ENCODE data around the gene YKT6. TPM values are rescaled to one million over a fixed set of nuclear protein-coding genes. Genes with fewer than 3 reads are reported as not detected.

YKT6 gene
- total RNA-seq, 1 donor = 25.9 TPM

DNA sequence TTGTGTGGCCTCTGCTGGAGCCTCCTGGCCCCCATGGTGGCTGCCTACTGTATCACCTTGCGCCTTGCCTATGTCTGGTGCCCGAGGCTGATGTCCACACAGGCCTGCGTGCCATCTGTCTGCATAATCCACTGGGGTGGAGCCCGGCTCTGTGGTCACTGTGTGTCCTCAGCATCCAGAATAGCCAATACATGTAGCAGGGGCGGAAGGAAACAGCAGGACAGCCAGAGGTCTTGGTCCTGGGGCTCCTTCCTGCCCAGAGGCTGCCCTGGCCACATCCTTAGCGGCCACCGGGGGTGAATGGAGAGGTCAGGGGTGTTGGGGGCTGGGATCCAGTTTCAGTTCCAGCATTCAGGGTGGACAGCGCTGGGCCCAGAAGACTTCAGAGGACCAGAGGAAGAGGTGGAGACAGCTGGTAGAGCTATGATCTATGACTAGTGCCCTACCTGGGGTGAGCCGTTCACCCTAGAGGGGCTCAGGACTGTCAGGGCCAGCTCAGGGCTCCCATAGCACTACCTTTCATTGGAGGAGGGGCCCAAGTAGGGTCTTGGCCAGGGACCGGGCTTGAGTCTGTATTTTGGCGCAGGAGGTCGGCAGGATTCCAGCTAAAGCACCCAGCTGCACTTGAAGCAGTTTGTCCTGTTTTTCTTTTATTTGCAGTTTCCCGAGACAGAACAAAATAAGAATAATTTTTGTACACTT, 15.9 kb downstream of the YKT6 start:
- no peak for DNase-seq (ENCODE audit: low read depth in 2 of 3, low spot score in 2 of 3)

DNA sequence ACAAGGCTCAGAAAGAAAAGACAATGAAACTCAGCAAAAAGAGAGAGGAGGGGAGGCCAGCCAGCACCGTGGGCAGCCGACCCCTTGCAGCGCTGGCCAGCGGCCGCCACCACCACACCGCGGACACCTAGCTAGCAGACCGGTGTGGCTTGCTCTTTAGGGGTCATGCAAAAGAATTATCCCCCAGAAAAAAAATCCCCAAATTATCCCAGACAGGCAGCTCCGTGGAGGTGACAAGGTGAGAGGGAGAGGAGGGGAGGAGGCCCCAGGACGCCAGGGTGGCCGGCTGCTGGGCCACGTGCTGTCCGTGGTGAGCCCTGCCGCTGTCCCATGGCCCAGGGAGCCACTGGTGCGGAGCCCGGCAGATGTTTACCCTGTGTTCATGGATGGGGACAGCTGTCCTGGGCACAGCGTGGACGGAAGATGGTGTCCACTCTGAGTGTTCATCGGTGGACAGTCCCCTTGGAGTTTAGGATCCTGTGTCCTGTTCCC, 16.5 kb downstream of the YKT6 start:
- DNase-seq (ENCODE audit: low read depth in 2 of 3, low spot score in 2 of 3) = no peak

DNA sequence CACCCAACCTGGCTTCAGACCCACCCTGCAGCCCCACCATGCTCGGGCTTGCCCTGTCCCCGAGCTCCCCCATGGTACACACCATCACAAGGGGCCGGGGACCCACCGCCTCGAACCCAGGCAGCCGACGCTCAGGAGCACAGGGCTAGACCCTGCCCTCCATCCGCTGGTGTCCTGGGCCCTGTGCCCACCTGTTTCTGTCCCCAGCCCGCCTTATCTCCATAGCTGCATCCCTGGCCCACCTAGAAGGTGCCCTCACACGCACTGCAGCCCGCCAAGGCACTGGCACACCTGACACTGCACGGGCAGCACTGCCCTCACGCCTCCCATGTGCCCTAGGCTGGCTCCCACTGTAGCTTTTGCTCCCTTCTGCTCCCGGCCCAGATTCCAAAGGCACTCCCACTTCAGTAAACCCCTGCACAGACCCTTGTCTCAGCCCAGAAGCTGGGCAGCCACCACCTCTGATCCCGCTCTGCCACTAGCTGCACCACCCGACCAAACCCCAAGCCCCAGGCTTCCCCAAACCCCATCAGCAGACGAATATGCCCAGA, 17.1 kb downstream of the YKT6 start:
- no peak for DNase-seq (ENCODE audit: low read depth in 2 of 3, low spot score in 2 of 3)

DNA sequence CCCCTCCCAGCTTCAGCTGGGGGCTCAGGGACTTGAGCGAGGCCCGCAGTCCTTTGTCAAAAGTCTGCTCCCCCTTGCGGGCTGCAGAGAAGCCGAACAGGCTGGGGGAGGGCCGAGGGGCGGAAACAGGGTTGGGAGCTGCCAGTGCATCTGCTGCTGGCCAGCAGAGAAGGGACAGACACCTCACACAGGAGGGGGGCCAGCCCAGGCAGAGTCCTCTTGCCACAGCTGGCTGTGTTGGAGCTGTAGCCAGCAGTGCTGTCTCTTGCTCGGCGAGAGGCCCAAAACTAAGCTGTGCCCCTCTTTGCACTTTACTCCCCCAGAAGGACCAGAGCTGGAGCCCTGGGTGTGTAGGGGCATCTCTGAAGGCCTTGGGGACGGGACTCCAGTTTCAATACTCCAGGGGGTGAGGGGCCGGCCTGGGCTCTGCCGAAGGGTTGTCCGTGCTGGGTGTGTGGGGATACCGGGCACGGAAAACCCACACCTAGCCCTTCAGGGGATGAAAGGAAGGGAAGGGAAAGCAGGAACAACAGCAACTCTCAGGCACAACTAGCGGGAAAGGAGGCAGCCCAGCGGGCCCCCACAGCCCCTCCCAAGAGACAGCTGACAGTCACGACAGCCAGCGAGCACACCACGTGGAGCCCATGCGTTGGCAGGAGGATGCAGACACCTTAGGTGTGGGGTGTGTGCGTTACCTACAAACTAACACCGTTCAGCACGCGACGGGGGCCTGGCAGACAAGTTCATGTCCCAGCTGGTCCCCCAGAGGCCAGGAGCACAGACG, 17.8 kb downstream of the YKT6 start:
- DNase-seq (ENCODE audit: low read depth in 2 of 3, low spot score in 2 of 3) = no peak

DNA sequence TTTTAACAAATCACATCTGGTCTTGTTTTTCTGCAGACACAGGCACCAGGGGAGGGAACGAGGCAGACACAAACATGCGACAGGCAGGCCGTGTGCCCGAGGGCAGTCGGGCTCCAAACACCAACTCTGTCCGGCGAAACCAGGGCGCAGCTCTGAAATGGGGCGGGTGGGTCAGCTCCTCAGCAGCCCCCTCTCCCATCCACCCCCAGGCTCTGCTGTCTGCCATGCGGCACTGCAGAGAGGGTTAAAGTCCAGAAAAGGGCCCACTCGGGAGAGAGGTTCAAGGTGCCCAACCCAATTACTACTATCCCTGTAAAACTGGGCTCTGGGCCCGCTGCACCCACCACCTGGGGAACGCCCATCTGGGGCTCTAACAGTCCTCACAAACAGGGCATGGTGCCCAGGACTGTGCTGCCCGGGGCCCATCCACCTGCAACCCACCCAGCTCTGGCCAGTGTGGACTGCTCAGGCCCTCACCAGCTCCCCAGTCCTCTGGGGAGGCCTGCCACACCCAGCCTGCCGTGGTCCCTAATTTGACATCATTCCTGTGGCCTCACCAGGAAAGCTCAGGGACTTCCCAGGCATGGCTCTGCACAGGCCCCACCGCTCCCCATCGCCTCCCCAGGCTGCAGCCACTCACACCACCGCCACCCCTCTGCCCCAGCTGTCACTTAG, 18.7 kb downstream of the YKT6 start:
- DNase-seq (ENCODE audit: low read depth in 2 of 3, low spot score in 2 of 3) = no peak

DNA sequence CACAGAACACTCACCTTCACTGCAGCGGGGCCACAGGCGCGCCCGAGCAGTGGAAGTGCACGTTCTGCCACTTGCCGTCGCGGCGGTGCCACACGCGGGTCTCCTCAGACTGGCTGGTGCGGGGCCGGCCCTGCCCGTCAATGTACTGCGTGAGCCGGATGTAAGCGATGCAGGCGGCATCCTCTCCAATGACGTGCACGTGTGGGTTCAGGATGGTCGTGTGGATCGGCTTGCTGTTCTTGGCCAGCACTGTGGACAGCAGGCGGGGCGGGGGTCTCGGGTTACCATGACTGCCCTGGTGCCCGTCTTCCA, 19.2 kb downstream of the YKT6 start:
- no peak for DNase-seq (ENCODE audit: low read depth in 2 of 3, low spot score in 2 of 3)

DNA sequence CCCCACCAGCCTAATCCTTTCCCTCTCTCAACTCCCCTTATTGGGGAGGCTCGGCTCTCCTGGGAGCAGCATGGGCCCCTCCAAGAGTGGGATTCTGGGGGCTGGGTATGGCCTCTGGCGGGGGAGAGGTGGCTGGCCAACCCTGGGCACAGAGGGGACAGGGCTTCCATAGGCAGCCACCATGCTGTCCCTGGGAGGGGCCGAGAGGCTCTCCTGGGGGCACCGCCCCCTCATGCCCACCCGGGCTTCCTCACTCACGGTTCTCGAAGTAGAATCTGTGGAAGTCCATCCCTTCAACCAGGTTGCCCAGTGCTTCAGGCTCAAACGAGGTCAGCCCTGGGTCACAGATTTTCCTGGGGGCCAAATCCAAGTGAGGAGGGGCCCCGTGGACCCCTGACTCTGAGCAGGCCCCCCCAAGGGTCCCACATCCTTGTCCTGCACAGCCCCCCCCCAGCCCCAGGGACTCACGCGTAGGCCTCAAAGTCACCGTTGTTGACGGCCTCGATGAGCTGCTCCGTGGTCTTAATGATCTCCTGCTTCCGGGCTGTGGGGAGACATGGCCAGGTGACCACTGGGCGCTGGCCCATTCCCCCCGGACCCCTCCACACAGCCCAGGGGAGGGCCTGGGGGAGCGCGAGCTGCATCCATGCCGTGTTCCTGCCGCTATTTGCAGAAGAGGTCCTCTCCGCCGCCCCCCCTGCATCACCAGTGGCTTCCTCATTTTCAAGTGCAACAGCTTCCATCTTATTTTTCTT, 19.8 kb downstream of the YKT6 start:
- DNase-seq (ENCODE audit: low read depth in 2 of 3, low spot score in 2 of 3) = no peak

DNA sequence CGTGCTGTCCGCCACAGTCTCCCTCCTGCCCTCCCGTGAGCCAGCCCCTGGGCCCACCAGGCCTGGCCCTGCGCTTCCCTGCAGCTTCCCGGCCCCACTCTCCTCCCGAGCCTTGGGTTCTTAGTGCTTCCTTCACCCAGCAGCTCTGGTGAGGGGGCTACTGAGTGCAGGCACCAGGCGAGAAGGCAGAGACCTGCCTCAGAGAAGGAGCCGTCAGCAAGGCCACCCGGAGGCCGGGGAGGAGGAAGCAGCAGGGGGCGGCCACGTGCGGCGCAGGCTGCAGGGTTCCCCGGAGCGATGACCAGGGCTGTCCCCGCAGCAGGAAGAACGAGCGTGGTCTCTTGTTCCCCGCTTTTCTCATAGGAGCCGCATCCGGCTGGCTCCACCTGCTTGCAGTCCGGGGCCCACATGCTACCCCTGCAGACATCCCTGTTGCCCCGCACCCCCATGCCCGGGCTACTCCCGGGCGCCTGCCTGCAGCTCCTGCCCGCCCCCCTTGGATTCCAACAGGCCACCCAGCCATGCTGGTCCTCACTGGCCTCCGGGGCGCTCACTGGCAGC, 20.5 kb downstream of the YKT6 start:
- DNase-seq (ENCODE audit: low read depth in 2 of 3, low spot score in 2 of 3) = no peak

DNA sequence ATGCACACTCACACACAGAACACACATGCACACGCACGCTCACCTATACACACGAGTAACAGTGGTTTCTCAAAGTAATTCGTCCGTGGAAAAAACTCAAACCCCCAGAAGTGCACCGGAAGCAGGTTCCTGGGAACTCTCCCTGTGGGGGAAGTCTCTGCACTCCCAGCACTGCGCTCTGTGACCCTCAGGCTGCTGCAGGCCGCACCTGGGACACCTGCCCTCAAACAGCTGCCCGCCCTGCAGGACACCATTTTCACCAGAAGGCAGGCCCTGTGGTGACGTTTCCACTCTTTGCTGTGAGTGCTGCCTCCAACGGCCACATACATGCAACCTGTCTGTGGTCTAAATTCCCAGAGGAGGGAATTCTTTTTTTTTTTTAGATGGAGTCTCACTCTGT, 21.3 kb downstream of the YKT6 start:
- no peak for DNase-seq (ENCODE audit: low read depth in 2 of 3, low spot score in 2 of 3)

DNA sequence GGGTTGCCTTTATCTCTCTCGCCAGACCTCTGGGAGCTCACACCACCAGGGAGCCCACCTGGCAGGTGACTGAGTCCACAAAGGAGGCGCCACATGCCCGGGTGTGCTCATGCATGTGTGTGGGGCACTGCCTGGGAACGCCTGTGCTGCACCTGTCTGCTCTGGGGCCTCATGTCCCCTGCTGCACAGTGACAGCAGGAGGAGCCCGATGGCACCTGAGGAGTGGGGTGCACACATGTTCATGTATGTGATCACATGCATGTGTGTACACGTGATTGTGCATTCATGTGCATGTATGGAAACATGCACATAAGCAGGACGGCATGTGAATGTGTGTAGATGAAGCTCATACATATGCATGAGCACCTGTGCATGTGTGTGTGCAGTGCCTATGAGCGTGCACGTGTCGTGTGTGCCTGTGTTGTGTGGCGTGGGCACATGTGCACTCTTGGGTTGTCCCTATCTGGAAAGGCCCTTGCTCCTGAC, 22.0 kb downstream of the YKT6 start:
- no peak for DNase-seq (ENCODE audit: low read depth in 2 of 3, low spot score in 2 of 3)

DNA sequence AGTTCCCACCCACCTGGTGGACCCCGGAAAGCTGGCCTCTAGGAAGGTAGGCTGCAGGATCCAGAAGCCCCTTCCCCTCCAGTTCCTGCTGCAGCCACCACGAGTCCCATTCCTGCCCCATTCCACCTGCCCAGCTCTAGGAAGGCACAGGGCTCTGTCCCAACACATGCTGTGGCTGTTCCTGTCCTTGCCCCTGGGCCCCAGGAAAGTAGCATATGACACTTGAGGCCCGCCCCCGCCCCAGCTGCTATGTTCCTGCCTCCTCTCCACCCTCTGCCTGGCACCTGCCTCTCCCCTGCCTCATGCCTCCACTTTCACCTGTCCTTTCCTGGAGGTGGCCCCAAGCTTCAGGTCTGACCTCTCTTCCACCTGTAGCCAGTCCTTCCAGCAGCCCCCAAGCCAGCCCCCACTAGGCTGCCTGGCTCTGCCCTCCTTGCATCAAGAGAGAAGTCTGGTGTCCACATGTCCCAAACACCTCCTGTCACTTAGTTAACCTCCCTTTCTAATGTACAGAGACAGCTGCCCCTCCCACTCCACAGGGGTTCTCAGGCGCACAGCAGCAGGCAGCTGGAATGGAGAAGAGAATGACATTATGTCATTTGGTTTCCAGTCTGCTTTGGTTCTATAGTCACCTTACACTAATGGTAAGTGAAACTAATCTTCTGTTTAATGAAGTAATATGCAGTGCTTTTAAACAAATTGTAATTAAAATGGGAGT, 22.7 kb downstream of the YKT6 start:
- DNase-seq (ENCODE audit: low read depth in 2 of 3, low spot score in 2 of 3) = no peak

DNA sequence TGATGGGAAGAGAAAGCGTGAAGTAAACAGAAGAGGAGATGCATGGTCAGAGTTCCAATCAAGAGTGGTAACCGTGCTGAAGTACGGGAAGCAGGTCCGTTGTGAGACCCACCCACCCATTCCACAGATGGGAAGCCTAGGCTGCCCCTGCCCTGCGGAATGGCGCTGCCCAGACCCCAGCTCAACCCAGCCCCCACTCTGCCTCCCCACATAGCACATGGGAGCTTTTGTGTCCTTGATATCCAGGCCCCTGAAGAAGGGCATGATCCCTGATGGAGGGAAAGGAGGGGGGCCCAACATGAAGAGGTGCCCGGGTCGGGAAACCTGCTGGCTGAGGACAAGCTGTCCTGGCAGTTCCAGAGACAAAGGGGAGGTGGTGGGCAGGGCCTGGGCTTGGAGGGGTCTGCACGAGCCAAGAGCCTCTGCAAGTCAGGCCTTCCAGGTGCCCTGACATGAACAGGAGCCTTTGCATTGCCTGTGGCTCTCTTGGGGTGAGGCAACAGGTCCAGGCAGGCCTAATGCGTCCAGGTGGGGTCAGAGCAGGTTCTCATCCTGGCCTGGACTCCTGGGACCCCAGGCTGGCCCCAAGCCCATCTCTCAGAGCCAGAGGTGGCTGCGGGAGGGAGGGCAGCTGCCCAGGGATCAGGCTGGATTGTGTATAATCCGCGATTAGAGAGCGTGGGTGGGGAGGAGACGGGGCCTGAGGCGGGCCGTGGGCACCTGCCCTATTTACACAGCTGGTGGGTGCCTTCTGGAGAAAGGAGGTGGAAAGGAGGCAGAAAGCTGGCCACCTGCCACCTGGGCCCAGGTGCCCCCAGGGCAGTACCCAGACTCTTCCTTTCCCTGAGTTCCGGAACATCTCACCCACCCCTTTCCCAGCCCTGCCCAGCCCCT, 23.5 kb downstream of the YKT6 start:
- no peak for DNase-seq (ENCODE audit: low read depth in 2 of 3, low spot score in 2 of 3)

DNA sequence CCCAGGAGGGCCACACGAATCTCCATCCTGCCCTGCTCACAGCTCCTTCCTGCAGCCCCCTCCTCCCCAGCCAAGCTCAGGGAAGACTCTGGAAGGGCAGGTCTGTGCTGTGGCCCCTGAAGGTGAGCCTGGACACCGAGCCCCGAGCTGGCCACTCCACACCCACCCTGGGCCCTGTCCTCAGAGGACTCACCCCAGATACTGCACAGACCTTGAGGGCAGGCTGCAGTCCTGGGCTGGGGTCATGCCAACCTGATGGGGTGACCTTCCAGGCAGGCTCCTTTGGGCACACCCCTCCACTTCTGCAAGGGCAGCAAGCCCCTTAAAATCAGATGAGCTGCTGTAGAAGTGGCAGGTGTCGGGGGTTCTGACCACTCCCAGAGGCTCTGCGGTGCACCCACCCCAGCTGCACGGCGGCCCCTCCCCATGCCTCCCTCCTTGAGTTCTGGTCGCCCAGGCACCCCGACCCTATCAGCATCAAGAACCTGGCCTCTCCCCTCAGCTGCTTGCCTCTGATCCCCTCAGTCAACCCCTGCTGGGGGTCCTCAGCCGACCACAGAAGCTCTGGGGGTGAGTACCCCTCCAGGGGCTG, 24.3 kb downstream of the YKT6 start:
- no peak for DNase-seq (ENCODE audit: low read depth in 2 of 3, low spot score in 2 of 3)

DNA sequence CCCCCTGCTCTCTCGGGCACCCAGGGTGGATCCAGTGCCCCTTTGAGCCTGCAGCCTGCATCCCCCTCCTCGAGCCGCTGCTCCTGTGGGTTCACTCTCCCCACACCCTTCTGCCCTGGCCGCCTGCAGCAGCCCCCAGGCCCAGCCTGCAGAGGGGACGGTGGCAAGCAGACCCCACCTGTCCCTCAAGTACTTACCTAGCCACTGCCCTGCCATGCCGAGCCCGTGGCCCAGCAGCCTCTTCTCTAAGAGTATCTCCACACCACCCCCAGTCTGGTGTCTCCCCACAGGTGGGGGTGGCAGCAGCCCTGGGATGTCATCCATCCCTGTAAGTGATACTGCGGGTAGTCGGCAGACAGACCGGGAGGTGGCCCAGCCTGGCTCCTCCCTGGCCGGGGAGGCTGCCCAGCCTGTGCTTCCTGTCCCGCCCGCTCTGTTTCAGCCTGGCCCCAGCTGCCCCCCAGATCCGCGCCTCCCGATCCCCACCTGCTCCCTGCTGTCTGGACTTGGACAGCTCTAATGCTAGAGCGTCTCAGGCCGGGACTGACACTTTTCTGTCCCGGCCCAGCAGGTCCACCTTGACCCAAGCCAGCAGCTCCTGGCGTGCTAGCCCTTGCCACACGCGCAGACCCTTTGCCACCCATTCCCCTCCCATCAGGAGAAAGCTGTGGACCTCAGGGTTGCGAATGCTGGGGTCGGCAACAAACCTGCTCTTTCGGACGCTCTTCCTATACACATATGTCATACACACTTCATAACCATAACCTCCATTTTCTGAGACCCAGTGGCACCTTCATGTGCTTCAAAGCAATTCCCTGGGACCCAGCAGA, 25.0 kb downstream of the YKT6 start:
- no peak for DNase-seq (ENCODE audit: low read depth in 2 of 3, low spot score in 2 of 3)

DNA sequence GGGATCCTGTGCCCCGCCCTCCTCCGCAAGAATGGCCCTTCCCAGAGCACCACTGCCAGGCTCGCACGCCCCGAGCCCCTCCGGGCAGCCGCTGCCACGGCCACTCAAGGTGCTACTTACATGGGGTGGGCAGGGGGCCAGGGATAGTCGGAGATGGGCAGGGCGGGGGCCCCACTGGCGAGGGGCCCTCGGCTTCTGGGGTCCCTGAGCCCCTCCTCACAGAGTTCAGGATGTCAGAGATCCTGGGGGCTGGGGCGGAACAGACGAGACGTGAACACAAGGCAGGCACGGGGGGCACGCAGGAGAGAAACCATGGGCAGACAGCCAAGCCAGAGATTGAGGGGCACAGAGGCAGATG, 25.6 kb downstream of the YKT6 start:
- no peak for DNase-seq (ENCODE audit: low read depth in 2 of 3, low spot score in 2 of 3)

DNA sequence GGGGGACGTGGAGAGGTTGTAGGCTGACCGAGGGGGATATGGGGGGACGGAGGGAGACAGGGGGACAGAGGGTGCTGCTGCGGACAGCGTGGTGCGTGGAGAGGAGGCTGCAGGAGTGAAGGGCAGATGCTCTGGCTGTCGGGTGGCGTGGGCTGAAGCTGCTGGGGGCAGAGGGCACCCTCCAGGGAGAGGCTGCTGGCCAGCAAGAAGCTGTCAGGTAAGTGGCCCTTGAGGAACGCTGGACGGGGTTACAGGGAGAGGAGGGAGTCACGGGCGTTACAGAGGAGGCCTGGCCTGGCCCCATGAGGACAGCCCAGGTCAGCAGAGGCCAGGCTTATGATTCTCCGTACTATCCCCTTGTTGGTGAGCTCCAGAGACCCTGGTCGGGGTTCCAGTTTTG, 27.1 kb downstream of the YKT6 start:
- DNase-seq (ENCODE audit: low read depth in 2 of 3, low spot score in 2 of 3) = no peak

DNA sequence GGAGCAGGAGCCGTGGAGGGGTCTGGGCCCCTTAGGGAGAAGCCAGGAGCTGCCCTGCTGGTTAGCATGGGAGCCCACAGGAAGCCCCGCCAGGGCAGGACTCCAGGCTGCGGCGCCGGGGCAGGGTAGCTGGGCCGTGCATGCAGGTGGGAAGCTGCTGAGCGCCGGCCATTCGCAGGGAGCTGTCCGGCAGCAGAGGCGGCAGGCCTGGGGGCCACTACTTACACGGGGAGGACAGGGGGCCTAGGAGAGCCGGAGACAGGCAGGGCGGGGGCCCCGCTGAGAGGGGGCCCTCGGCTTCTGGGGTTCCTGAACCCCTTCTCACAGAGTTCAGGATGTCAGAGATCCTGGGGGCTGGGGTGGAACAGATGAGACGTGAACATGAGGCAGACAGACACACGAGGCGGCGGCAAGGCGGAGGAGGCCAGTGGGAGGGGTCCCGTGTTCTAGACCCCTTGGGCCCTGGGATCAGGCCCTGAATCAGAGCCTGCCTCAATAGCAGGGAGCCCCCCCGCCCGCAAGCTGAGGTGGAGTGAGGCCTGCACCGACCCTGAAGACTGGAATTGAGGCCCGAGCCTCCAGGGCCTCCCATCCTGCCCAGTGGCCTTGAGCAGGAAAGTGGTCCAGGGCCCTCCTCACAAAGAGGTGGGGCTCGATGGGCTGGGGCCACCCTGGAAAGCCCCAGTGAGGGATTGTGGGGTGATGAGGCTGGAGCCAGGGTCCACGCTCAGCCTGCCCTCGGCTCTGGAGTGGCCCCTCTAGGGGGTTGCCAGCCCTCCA, 28.0 kb downstream of the YKT6 start:
- no peak for DNase-seq (ENCODE audit: low read depth in 2 of 3, low spot score in 2 of 3)
